Sigmoid colon (tissue), 7 donors: ENCODE data around the gene CCDC85B. TPM values are rescaled to one million over a fixed set of nuclear protein-coding genes. Genes with fewer than 3 reads are reported as not detected.

Experiments
- DNase-seq: peaks from one replicate; pipeline ENCODE4 v3.0.0-alpha.2; 2019
- H3K27ac ChIP-seq, 4 donors: fragments of 200-600 bp; sonication (generic); one replicate each; pipeline ENCODE4 v1.5.1; 2016 to 2019; ENCODE audit warnings: mild to moderate bottlenecking in 1 of 4
- H3K27me3 ChIP-seq, 3 donors: fragments of 200-600 bp; sonication (generic); one replicate each; pipeline ENCODE4 v1.5.1; 2019; ENCODE audit warnings: mild to moderate bottlenecking in 1 of 3
- H3K36me3 ChIP-seq, 4 donors: fragments of 200-600 bp; sonication (generic); one replicate each; pipeline ENCODE4 v1.5.1; 2016 to 2019
- H3K4me1 ChIP-seq, 4 donors: fragments of 200-600 bp; sonication (generic); one replicate each; pipeline ENCODE4 v1.5.1; 2017 to 2019
- H3K4me3 ChIP-seq, 4 donors: fragments of 200-600 bp; sonication (generic); one replicate each; pipeline ENCODE4 v1.5.1; 2017 to 2019; ENCODE audit warnings: mild to moderate bottlenecking in 2 of 4, moderate library complexity in 1 of 4
- H3K9me3 ChIP-seq, 4 donors: fragments of 200-600 bp in 3 of 4; sonication (generic) in 3 of 4; one replicate each; pipeline versions ENCODE4 v1.5.1 to v1.6.1; 2013 to 2019
- CTCF ChIP-seq, 4 experiments: fragments of 450-650 bp in 3 of 4; fragments of 200-600 bp in 1 of 4; IDR thresholded peaks; one replicate each; pipeline ENCODE4 v1.5.1; 2016 to 2019; ENCODE audit warnings: antibody characterized with exemption in 4 of 4, mild to moderate bottlenecking in 3 of 4, moderate library complexity in 2 of 4
- EP300 ChIP-seq, 4 donors: sonication (generic); formaldehyde crosslinking; IDR thresholded peaks; one replicate each; pipeline ENCODE4 v1.6.1; 2017; ENCODE audit warnings: antibody characterized with exemption in 4 of 4
- POLR2A ChIP-seq, 2 donors: fragments of 450-650 bp; IDR thresholded peaks; one replicate each; pipeline ENCODE4 v1.6.1; 2016; ENCODE audit warnings: antibody characterized with exemption in 2 of 2, mild to moderate bottlenecking in 2 of 2, moderate library complexity in 2 of 2
- POLR2AphosphoS5 ChIP-seq, 4 donors: sonication (generic); formaldehyde crosslinking; IDR thresholded peaks; one replicate each; pipeline ENCODE4 v1.6.1; 2017; ENCODE audit warnings: antibody characterized with exemption in 4 of 4
- WGBS, 2 donors: extraction: QIAGEN DNeasy Blood & Tissue Kit; methylation state at CpG; one replicate each; pipeline ENCODE4 v1.1.7; 2013; 5-methylcytosine and 5-hydroxymethylcytosine counted together
- intact Hi-C: fragments of 100-400 bp; cut with DNase I; formaldehyde crosslinking; loops from one replicate; pipeline ENCODE4 v1.15.1; 2023
- polyA plus RNA-seq, 3 donors: library from polyadenylated mRNA; stranded (reverse); fragments of 200-250 nt; gene quantifications; one replicate each; pipeline ENCODE4 v1.2.3, GENCODE V29; 2013
- total RNA-seq, 4 donors: library from RNA; depleted of rRNA; stranded (reverse); fragments of >200 nt; gene quantifications; one replicate each; pipeline ENCODE4 v1.1.0, GENCODE V29; 2016
- donor health status: healthy with polysubstance abuse.
- donor health status: Bipolar disorder and iron deficiency.
- donor health status: healthy.

The CCDC85B gene
- total and polyA plus RNA-seq, 7 donors: 4.2 to 73.6 (median 57.1) TPM

- Histone ChIP-seq H3K9me3 (no peaks in the 10 kb centered on the region), H3K4me3 (peak overlapping the region in 1 of 4 donors; percentile 18), H3K36me3 (no peaks in the 10 kb centered on the region), H3K27me3 (no peaks in the 10 kb centered on the region), H3K4me1 (peaks cover 0 to 57% (median 47%) of the 10 kb centered on the region in 4 donors), H3K27ac (peak overlapping the region; percentile 95 to 98 (median 97))
- no peak for TF ChIP-seq EP300 (IDR thresholded peaks at IDR 0.05)
- TF ChIP-seq CTCF (IDR thresholded peaks at IDR 0.05): no peak
- TF ChIP-seq POLR2AphosphoS5 (IDR thresholded peaks at IDR 0.05): no peak
- no peak for TF ChIP-seq POLR2A (IDR thresholded peaks at IDR 0.05)
- DNase-seq: no peak
- 85 to 88% methylated on average over 10 of the region's 10 CpGs for WGBS, 2 donors
- intact Hi-C loops: no loop called here
These were observed 2.3 kb downstream of the CCDC85B start for GRCh38 chr11:65892661-65893317.

- Histone ChIP-seq H3K36me3 (no peaks in the 10 kb centered on the region), H3K9me3 (no peaks in the 10 kb centered on the region), H3K4me1 (peaks cover 0 to 53% (median 43%) of the 10 kb centered on the region in 4 donors), H3K27me3 (peaks cover 0 to 3% (median 2%) of the 10 kb centered on the region in 3 donors), H3K4me3 (peak overlapping the region in 2 of 4 donors; percentile 16 to 18), H3K27ac (peak overlapping the region; percentile 95 to 98 (median 97))
- TF ChIP-seq CTCF (IDR thresholded peaks at IDR 0.05) (no peak), POLR2AphosphoS5 (IDR thresholded peaks at IDR 0.05) (peak in 2 of 4 donors; percentile 19 to 26), POLR2A (IDR thresholded peaks at IDR 0.05) (no peak)
- DNase-seq: no peak
- intact Hi-C loops: no loop called here
- 48 to 84% methylated on average over 16 of the region's 16 CpGs for WGBS, 2 donors
These were observed 3.6 kb downstream of the CCDC85B start for GRCh38 chr11:65894034-65894591.

- H3K4me3 ChIP-seq: no peak overlapping the region
- H3K36me3 ChIP-seq: no peaks in the 10 kb centered on the region
- H3K27me3 ChIP-seq: peaks cover 0 to 15% (median 8%) of the 10 kb centered on the region in 3 donors
- H3K27ac ChIP-seq: no peak overlapping the region
- no peaks in the 10 kb centered on the region for H3K9me3 ChIP-seq
- H3K4me1 ChIP-seq: peaks cover 0 to 53% (median 45%) of the 10 kb centered on the region in 4 donors
- no peak for DNase-seq
- no peak for TF ChIP-seq EP300 (IDR thresholded peaks at IDR 0.05)
- TF ChIP-seq CTCF (IDR thresholded peaks at IDR 0.05): no peak
- no peak for TF ChIP-seq POLR2A (IDR thresholded peaks at IDR 0.05)
- TF ChIP-seq POLR2AphosphoS5 (IDR thresholded peaks at IDR 0.05): no peak
- intact Hi-C loops: no loop called here
- 92 to 93% methylated on average over 5 of the region's 5 CpGs for WGBS, 2 donors
These were observed 5.1 kb downstream of the CCDC85B start for GRCh38 chr11:65895482-65895981.

- no peak for DNase-seq
- no peak for TF ChIP-seq POLR2AphosphoS5 (IDR thresholded peaks at IDR 0.05)
- TF ChIP-seq EP300 (IDR thresholded peaks at IDR 0.05): no peak
- no peak for TF ChIP-seq POLR2A (IDR thresholded peaks at IDR 0.05)
- no peak for TF ChIP-seq CTCF (IDR thresholded peaks at IDR 0.05)
- intact Hi-C loops: no loop called here
- Histone ChIP-seq H3K27ac (no peak overlapping the region), H3K36me3 (no peaks in the 10 kb centered on the region), H3K4me1 (peaks cover 0 to 50% (median 43%) of the 10 kb centered on the region in 4 donors), H3K4me3 (no peak overlapping the region), H3K9me3 (no peaks in the 10 kb centered on the region), H3K27me3 (peaks cover 0 to 15% (median 8%) of the 10 kb centered on the region in 3 donors)
- WGBS, 2 donors: 89 to 92% methylated on average over 14 of the region's 14 CpGs
These were observed 5.8 kb downstream of the CCDC85B start for GRCh38 chr11:65896034-65896999.
